ENCODE data around the gene TAGLN3.

DNA sequence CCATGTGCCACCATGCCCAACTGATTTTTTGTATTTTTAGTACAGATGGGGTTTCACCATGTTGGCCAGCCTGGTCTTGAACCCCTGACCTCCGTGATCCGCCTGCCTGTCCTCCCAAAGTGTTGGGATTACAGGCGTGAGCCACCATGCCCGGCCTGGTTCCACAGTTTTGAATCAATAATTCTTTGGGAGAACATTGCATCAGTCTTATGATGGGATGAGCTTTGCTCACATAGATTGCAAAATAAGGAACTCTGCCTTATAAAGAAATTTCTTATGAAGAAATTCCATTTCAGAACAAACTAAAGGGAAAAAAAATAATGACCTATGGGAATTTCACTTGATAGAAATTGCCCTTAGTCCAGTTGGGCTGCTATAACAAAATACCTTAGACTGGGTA is 20.0 kb downstream of the TAGLN3 start:
- TF ChIP-seq, protein P1, sequence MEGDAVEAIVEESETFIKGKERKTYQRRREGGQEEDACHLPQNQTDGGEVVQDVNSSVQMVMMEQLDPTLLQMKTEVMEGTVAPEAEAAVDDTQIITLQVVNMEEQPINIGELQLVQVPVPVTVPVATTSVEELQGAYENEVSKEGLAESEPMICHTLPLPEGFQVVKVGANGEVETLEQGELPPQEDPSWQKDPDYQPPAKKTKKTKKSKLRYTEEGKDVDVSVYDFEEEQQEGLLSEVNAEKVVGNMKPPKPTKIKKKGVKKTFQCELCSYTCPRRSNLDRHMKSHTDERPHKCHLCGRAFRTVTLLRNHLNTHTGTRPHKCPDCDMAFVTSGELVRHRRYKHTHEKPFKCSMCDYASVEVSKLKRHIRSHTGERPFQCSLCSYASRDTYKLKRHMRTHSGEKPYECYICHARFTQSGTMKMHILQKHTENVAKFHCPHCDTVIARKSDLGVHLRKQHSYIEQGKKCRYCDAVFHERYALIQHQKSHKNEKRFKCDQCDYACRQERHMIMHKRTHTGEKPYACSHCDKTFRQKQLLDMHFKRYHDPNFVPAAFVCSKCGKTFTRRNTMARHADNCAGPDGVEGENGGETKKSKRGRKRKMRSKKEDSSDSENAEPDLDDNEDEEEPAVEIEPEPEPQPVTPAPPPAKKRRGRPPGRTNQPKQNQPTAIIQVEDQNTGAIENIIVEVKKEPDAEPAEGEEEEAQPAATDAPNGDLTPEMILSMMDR (conservative IDR thresholded peaks at IDR 0.05 in 1 of 2, IDR thresholded peaks at IDR 0.05 in 1 of 2; ENCODE audit: extremely low read depth in 1 of 2, insufficient read depth in 1 of 2, low read depth in 1 of 2, low read length in 2 of 2), result no peak
- no peak for TF ChIP-seq EZH2 (IDR thresholded peaks at IDR 0.05; ENCODE audit: borderline replicate concordance, low read length)

Data from mammary epithelial cell (primary cell).